HepG2 (cell line): ENCODE measurements around the gene CDC20. TPM values are rescaled to one million over a fixed set of nuclear protein-coding genes. Genes with fewer than 3 reads are reported as not detected.

Experiments
- ATAC-seq: fragments of 200-7000 bp; cut with Tn5 transposase; 3 replicates; pipeline ENCODE4 v1.9.1; 2020; ENCODE audit warnings: mild to moderate bottlenecking, moderate library complexity
- BruUV-seq: library from RNA; stranded (reverse); fragments of 400-500 nt; replicated peaks from 2 replicates; lab custom pipeline; 2021; lab: Mats Ljungman, UMichigan
- CTCF ChIA-PET: fragments of 300-600 bp; formaldehyde crosslinking; extraction: SDS; loops from one replicate; lab custom pipeline; 2021; ENCODE audit warnings: low total read pairs, inconsistent platforms, low intra/inter-chr PET ratio; lab: Yijun Ruan, JAX
- POLR2A ChIA-PET: fragments of 350-600 bp; sonication (Branson Sonifier 250); formaldehyde crosslinking; loops from one replicate; lab custom pipeline; 2020; ENCODE audit warnings: antibody characterized with exemption, inconsistent platforms; lab: Yijun Ruan, JAX
- DNase-seq: peaks from one replicate; pipeline ENCODE4 v3.0.0-alpha.2; 2015; ENCODE audit warnings: low spot score
- FAIRE-seq: peaks from 3 replicates; lab custom pipeline; 2011; peaks lifted over from hg19 to GRCh38; lab: Jason Lieb, UNC
- H2AFZ ChIP-seq: one replicate; pipeline ENCODE4 v1.6.1; 2011; ENCODE audit warnings: low read length, inconsistent platforms
- H3K27ac ChIP-seq: fragments of 300-600 bp; 3 replicates; pipeline ENCODE4 v1.8.0; 2011; ENCODE audit warnings: mixed run types, mild to moderate bottlenecking, mixed read lengths, low read length, inconsistent platforms; ENCODE audit not compliant: insufficient read depth; ENCODE audit errors: extremely low read length
- H3K27me3 ChIP-seq, 2 experiments: fragments of 200-600 bp in 1 of 2; 2 replicates in 1 of 2; 3 replicates in 1 of 2; pipeline versions ENCODE4 v1.6.0 to v1.8.0; 2011; ENCODE audit warnings: low read length in 2 of 2, mild to moderate bottlenecking in 2 of 2, moderate library complexity in 2 of 2, inconsistent platforms in 1 of 2; ENCODE audit not compliant: insufficient read depth in 2 of 2, control insufficient read depth in 1 of 2
- H3K36me3 ChIP-seq, 2 experiments: fragments of 200-600 bp in 1 of 2; replicated peaks in 1 of 2; 2 replicates in 1 of 2; 3 replicates in 1 of 2; pipeline versions ENCODE4 v1.5.1 to v1.8.0; 2011; ENCODE audit warnings: low read length in 2 of 2, inconsistent platforms in 1 of 2; ENCODE audit not compliant: insufficient read depth in 2 of 2, control insufficient read depth in 1 of 2
- H3K4me1 ChIP-seq: 2 replicates; pipeline ENCODE4 v1.5.1; 2012; ENCODE audit warnings: low read length, inconsistent platforms; ENCODE audit not compliant: insufficient read depth
- H3K4me2 ChIP-seq: 2 replicates; pipeline ENCODE4 v1.6.0; 2011; ENCODE audit warnings: low read depth, low read length, inconsistent platforms
- H3K4me3 ChIP-seq, 3 experiments: fragments of 200-600 bp in 1 of 3; sonication (generic), shearing (Covaris generic) in 1 of 3; replicated peaks in 1 of 3; 2 replicates each; pipeline ENCODE4 v1.5.1; 2011 to 2016; ENCODE audit warnings: low read length in 3 of 3, inconsistent platforms in 2 of 3, low read depth in 2 of 3, mild to moderate bottlenecking in 2 of 3, control low read depth in 1 of 3, mixed read lengths in 1 of 3; ENCODE audit not compliant: insufficient read depth in 1 of 3
- H3K79me2 ChIP-seq: one replicate; pipeline ENCODE4 v1.6.1; 2011; ENCODE audit warnings: low read length, inconsistent platforms; ENCODE audit not compliant: insufficient read depth
- H3K9ac ChIP-seq: 2 replicates; pipeline ENCODE4 v1.6.0; 2011; ENCODE audit warnings: mild to moderate bottlenecking, low read depth, low read length, inconsistent platforms; ENCODE audit not compliant: insufficient read depth
- H3K9me3 ChIP-seq: 2 replicates; pipeline ENCODE4 v1.5.1; 2012; ENCODE audit warnings: mild to moderate bottlenecking, low read length
- H4K20me1 ChIP-seq: 2 replicates; pipeline ENCODE4 v1.6.0; 2011; ENCODE audit warnings: inconsistent platforms, mild to moderate bottlenecking, low read length, moderate library complexity; ENCODE audit not compliant: insufficient read depth
- ARID5B ChIP-seq: IDR thresholded peaks from 2 replicates; pipeline ENCODE4 v1.4.0; 2020; ENCODE audit warnings: mild to moderate bottlenecking, missing genetic modification reagents
- EP300 ChIP-seq, 3 experiments: sonication (generic) in 1 of 3; formaldehyde crosslinking in 1 of 3; IDR thresholded peaks; 2 replicates each; pipeline versions ENCODE4 v1.5.1 to v1.6.1; 2011 to 2020; ENCODE audit warnings: low read depth in 2 of 3, low read length in 2 of 3, borderline replicate concordance in 1 of 3, improper control_type of control experiment in 1 of 3, mild to moderate bottlenecking in 1 of 3, missing genetic modification reagents in 1 of 3, moderate library complexity in 1 of 3
- FOXA3 ChIP-seq: IDR thresholded peaks from 2 replicates; pipeline ENCODE4 v1.6.1; 2016; ENCODE audit warnings: missing genetic modification reagents, missing compliant biosample characterization
- FUBP1 ChIP-seq: sonication (generic); formaldehyde crosslinking; IDR thresholded peaks from 2 replicates; pipeline ENCODE4 v1.5.1; 2020; ENCODE audit warnings: missing genetic modification reagents, mild to moderate bottlenecking, borderline replicate concordance
- GABPA ChIP-seq, 2 experiments: IDR thresholded peaks; 2 replicates each; pipeline ENCODE4 v1.6.1; 2011 to 2016; ENCODE audit warnings: low read depth in 2 of 2, low read length in 1 of 2, missing biosample characterization in 1 of 2, missing genetic modification characterization in 1 of 2
- HMG20A ChIP-seq: IDR thresholded peaks from 2 replicates; pipeline ENCODE4 v1.6.1; 2016; ENCODE audit warnings: borderline replicate concordance
- KLF13 ChIP-seq: sonication (generic); formaldehyde crosslinking; IDR thresholded peaks from 2 replicates; pipeline ENCODE4 v1.4.0; 2020; ENCODE audit warnings: mild to moderate bottlenecking, missing genetic modification reagents
- MEF2D ChIP-seq: sonication (generic); formaldehyde crosslinking; IDR thresholded peaks from 2 replicates; pipeline ENCODE4 v1.5.1; 2020; ENCODE audit warnings: mild to moderate bottlenecking, missing genetic modification reagents
- MZF1 ChIP-seq: sonication (generic); formaldehyde crosslinking; IDR thresholded peaks from 2 replicates; pipeline ENCODE4 v1.8.1; 2023; ENCODE audit warnings: mild to moderate bottlenecking, missing genetic modification reagents, borderline replicate concordance
- RARA ChIP-seq: IDR thresholded peaks from 2 replicates; pipeline ENCODE4 v1.6.1; 2016; ENCODE audit warnings: missing genetic modification reagents, missing compliant biosample characterization
- SAP130 ChIP-seq: IDR thresholded peaks from 2 replicates; pipeline ENCODE4 v1.6.1; 2016; ENCODE audit warnings: low read depth
- SKI ChIP-seq: fragments of 450-650 bp; IDR thresholded peaks from one replicate; pipeline ENCODE4 v1.6.1; 2018; ENCODE audit warnings: mild to moderate bottlenecking; ENCODE audit not compliant: partially characterized antibody
- TCF7 ChIP-seq: sonication (generic); IDR thresholded peaks from 2 replicates; pipeline ENCODE4 v1.6.1; 2016; ENCODE audit warnings: antibody characterized with exemption, low read depth
- ZNF292 ChIP-seq: sonication (generic); formaldehyde crosslinking; IDR thresholded peaks from 2 replicates; pipeline ENCODE4 v1.8.1; 2022; ENCODE audit warnings: mild to moderate bottlenecking, low read depth, missing genetic modification reagents, borderline replicate concordance
- WGBS: methylation state at CpG from one replicate; pipeline ENCODE4 v1.1.6; 2017; ENCODE audit warnings: low lambda C conversion rate; 5-methylcytosine and 5-hydroxymethylcytosine counted together
- in situ Hi-C: cut with HindIII; loops from 2 replicates; pipeline ENCODE4 v1.10.0; 2017; ENCODE audit warnings: low pct_unique_long_range_greater_than_20kb; ENCODE audit not compliant: extremely low pct_ligation_motif_present
- intact Hi-C: fragments of 100-400 bp; cut with micrococcal nuclease; formaldehyde crosslinking; loops from one replicate; pipeline ENCODE4 v1.10.0; 2022; ENCODE audit not compliant: unreplicated experiment
- polyA plus RNA-seq, 8 experiments: library from polyadenylated mRNA; depleted of rRNA in 3 of 8; stranded (reverse) in 7 of 8; unstranded in 1 of 8; fragments of >200 nt; fragmentation: Illumina TruSeq in 4 of 8; extraction: Trizol in 4 of 8; gene quantifications; 2 replicates each; pipeline versions ENCODE4 v1.2.1 to v1.2.3, GENCODE V29; 2011 to 2016; ENCODE audit warnings: low read depth in 4 of 8, missing spikeins in 1 of 8, mixed read lengths in 1 of 8; ENCODE audit not compliant: insufficient read depth in 1 of 8
- total RNA-seq, 5 experiments: library from RNA; depleted of rRNA; stranded (reverse); fragments of >200 nt; fragmentation: Illumina TruSeq; extraction: Trizol; gene quantifications; 2 replicates each; pipeline ENCODE4 v1.2.3, GENCODE V29; 2016; ENCODE audit warnings: low read depth in 1 of 5

Gene CDC20
- total and polyA plus RNA-seq, 2 of the 13 experiments (the other 11 are each of a cell fraction or from before 2014, with no cell fraction given), result 57.9 to 90.0 TPM

- no TSS peak for BruUV-seq
- no peaks in the 10 kb centered on the region for H3K36me3 ChIP-seq
- in situ Hi-C loops, result no loop called here
- WGBS, result 28% methylated on average over 4 of the region's 4 CpGs
- intact Hi-C loops, result no loop called here
- no peaks in the 10 kb centered on the region; a peak in 1 of 5 replicates for H3K27me3 ChIP-seq
- no peak for FAIRE-seq
- H4K20me1 ChIP-seq, result no peaks in the 10 kb centered on the region
- no peak for ATAC-seq
- no peak overlapping the region for H3K4me3 ChIP-seq
- ChIA-PET CTCF (no interaction called here), POLR2A (interaction anchor here (1.1 to 1.6 kb wide), 2 partner anchors 14 to 59 kb away, joined by 3 to 5 read pairs; partner anchors contain the start of gene C1orf210)
- no peak overlapping the region for H3K27ac ChIP-seq
- DNase-seq, result peak; percentile 50
- no peaks in the 10 kb centered on the region for H3K9me3 ChIP-seq
- no peak overlapping the region for H2AFZ ChIP-seq
- no peaks in the 10 kb centered on the region for H3K79me2 ChIP-seq
- H3K4me1 ChIP-seq, result peaks cover 57% of the 10 kb centered on the region
- no peak overlapping the region for H3K9ac ChIP-seq
- TF ChIP-seq RARA (CRISPR knock-in tag) (peak; percentile 46; the same call in 1 of the 2 replicates), ARID5B (peak; percentile 33; the same call in 1 of the 2 replicates), FUBP1 (CRISPR knock-in tag) (no peak), FOXA3 (CRISPR knock-in tag) (0 out of 2 replicates have a peak, but pooled peaks have one; percentile 7), HMG20A (CRISPR knock-in tag) (peak; percentile 20; the same call in 1 of the 2 replicates), GABPA (IDR thresholded peaks at IDR 0.05; ENCODE audit: low read depth, low read length) (no peak), GABPA (CRISPR knock-in tag; IDR thresholded peaks at IDR 0.05; ENCODE audit: low read depth) (peak; percentile 23; the same call in 1 of the 2 replicates), ZNF292 (no peak), EP300 (IDR thresholded peaks at IDR 0.05; ENCODE audit: low read depth in 2 of 2, low read length in 2 of 2) (0 out of 4 replicates have a peak, but pooled peaks of 1 of the 2 experiments have one; percentile 18), EP300 (CRISPR knock-in tag; IDR thresholded peaks at IDR 0.05; ENCODE audit: borderline replicate concordance) (no peak), TCF7 (peak; percentile 35; the same call in 1 of the 2 replicates), MZF1 (CRISPR knock-in tag) (no peak), MEF2D (CRISPR knock-in tag) (0 out of 2 replicates have a peak, but pooled peaks have one; percentile 37), KLF13 (CRISPR knock-in tag) (no peak), SAP130 (0 out of 2 replicates have a peak, but pooled peaks have one; percentile 16), SKI (peak; percentile 50)
- TF ChIP-seq, all 625 proteins: peak for 10
- no peak overlapping the region for H3K4me2 ChIP-seq
These were observed 14.4 kb upstream of the CDC20 start for GRCh38 chr1:43344267-43344850.
